ENCODE data around the gene WDR62.

GRCh38 chr19:36008336-36008978 is 46.2 kb upstream of the WDR62 start, which contains the start of gene SYNE4:
- TF ChIP-seq, protein P1, sequence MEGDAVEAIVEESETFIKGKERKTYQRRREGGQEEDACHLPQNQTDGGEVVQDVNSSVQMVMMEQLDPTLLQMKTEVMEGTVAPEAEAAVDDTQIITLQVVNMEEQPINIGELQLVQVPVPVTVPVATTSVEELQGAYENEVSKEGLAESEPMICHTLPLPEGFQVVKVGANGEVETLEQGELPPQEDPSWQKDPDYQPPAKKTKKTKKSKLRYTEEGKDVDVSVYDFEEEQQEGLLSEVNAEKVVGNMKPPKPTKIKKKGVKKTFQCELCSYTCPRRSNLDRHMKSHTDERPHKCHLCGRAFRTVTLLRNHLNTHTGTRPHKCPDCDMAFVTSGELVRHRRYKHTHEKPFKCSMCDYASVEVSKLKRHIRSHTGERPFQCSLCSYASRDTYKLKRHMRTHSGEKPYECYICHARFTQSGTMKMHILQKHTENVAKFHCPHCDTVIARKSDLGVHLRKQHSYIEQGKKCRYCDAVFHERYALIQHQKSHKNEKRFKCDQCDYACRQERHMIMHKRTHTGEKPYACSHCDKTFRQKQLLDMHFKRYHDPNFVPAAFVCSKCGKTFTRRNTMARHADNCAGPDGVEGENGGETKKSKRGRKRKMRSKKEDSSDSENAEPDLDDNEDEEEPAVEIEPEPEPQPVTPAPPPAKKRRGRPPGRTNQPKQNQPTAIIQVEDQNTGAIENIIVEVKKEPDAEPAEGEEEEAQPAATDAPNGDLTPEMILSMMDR (optimal IDR thresholded peaks at IDR 0.05 in 1 of 3, IDR thresholded peaks at IDR 0.05 in 1 of 3, conservative IDR thresholded peaks at IDR 0.05 in 1 of 3; ENCODE audit: extremely low read depth in 1 of 3, insufficient read depth in 2 of 3, low read length in 3 of 3), result no peak
- no peak for TF ChIP-seq EZH2 (IDR thresholded peaks at IDR 0.05; ENCODE audit: low read length)
